ENCODE results near the gene DCLK2.

GRCh38 chr4:150248181-150248580 lies 169.9 kb downstream of the DCLK2 start:
- TF ChIP-seq, protein P1, sequence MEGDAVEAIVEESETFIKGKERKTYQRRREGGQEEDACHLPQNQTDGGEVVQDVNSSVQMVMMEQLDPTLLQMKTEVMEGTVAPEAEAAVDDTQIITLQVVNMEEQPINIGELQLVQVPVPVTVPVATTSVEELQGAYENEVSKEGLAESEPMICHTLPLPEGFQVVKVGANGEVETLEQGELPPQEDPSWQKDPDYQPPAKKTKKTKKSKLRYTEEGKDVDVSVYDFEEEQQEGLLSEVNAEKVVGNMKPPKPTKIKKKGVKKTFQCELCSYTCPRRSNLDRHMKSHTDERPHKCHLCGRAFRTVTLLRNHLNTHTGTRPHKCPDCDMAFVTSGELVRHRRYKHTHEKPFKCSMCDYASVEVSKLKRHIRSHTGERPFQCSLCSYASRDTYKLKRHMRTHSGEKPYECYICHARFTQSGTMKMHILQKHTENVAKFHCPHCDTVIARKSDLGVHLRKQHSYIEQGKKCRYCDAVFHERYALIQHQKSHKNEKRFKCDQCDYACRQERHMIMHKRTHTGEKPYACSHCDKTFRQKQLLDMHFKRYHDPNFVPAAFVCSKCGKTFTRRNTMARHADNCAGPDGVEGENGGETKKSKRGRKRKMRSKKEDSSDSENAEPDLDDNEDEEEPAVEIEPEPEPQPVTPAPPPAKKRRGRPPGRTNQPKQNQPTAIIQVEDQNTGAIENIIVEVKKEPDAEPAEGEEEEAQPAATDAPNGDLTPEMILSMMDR (IDR thresholded peaks at IDR 0.05; ENCODE audit: low read depth, low read length), result peak; percentile 16; the same call in 1 of the 2 replicates
- TF ChIP-seq EZH2phosphoT487 (IDR thresholded peaks at IDR 0.05; ENCODE audit: low read depth), result no peak

Data from OCI-LY3 (cell line).